Measurements from ENCODE around the gene PLCL2. TPM values are rescaled to one million over a fixed set of nuclear protein-coding genes. Genes with fewer than 3 reads are reported as not detected.

PLCL2 gene
- total and polyA plus RNA-seq, 4 donors: 1.5 to 16.5 (median 9.4) TPM

DNA sequence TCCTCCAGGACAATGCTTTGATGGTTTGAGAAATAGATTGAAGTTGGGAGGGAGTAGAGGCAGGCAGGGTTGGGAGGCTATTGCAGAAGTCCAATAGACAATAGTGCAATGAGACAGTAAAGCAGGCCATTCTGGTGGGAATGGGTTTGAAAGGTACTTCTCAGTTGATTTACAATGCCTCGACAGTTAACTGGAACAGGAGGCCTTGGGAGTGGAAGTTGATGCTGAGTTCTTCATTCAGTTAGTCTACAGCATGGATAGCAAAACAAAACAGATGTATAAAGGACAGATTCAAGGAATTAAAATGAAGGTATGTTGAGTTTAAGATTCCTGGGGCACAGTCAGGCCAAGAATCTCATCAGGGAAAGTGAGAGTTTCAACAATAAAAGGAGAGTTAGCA lies 6.8 kb upstream of the PLCL2 start:
- 98% methylated on average over 1 of the region's 1 CpG for WGBS
- Histone ChIP-seq H3K4me3 (ENCODE audit: low read depth in 1 of 3, low read length in 3 of 3) (no peak overlapping the region), H3K9me3 (ENCODE audit: control insufficient read depth in 4 of 4, low read length in 3 of 4) (no peaks in the 10 kb centered on the region), H3K27ac (ENCODE audit: low read depth in 1 of 2, low read length in 2 of 2) (no peak overlapping the region), H3K27me3 (ENCODE audit: control insufficient read depth in 4 of 4, insufficient read depth in 4 of 4, low read length in 3 of 4) (no peaks in the 10 kb centered on the region), H3K4me1 (ENCODE audit: control insufficient read depth in 4 of 4, insufficient read depth in 4 of 4, low read length in 3 of 4) (no peaks in the 10 kb centered on the region), H3K9ac (ENCODE audit: low read depth in 1 of 2, low read length in 2 of 2) (no peak overlapping the region), H3K36me3 (ENCODE audit: control insufficient read depth in 4 of 4, insufficient read depth in 3 of 4, low read depth in 1 of 4, low read length in 3 of 4) (no peaks in the 10 kb centered on the region)
- DNase-seq (ENCODE audit: low spot score): no peak
- TF ChIP-seq, protein P1, sequence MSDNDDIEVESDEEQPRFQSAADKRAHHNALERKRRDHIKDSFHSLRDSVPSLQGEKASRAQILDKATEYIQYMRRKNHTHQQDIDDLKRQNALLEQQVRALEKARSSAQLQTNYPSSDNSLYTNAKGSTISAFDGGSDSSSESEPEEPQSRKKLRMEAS (IDR thresholded peaks at IDR 0.05): no peak
- TF ChIP-seq GABPA (IDR thresholded peaks at IDR 0.05 in 1 of 2, conservative IDR thresholded peaks at IDR 0.05 in 1 of 2): no peak
- TF ChIP-seq SP1 (IDR thresholded peaks at IDR 0.05): no peak
- TF ChIP-seq, protein P2, sequence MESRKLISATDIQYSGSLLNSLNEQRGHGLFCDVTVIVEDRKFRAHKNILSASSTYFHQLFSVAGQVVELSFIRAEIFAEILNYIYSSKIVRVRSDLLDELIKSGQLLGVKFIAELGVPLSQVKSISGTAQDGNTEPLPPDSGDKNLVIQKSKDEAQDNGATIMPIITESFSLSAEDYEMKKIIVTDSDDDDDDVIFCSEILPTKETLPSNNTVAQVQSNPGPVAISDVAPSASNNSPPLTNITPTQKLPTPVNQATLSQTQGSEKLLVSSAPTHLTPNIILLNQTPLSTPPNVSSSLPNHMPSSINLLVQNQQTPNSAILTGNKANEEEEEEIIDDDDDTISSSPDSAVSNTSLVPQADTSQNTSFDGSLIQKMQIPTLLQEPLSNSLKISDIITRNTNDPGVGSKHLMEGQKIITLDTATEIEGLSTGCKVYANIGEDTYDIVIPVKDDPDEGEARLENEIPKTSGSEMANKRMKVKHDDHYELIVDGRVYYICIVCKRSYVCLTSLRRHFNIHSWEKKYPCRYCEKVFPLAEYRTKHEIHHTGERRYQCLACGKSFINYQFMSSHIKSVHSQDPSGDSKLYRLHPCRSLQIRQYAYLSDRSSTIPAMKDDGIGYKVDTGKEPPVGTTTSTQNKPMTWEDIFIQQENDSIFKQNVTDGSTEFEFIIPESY (IDR thresholded peaks at IDR 0.05): no peak
- no peak for TF ChIP-seq FOXA1 (IDR thresholded peaks at IDR 0.05)
- no peak for TF ChIP-seq TAF1 (conservative IDR thresholded peaks at IDR 0.05)
- no peak for TF ChIP-seq RXRA (IDR thresholded peaks at IDR 0.05)
- TF ChIP-seq NR2F2 (IDR thresholded peaks at IDR 0.05): no peak
- TF ChIP-seq, protein P3, sequence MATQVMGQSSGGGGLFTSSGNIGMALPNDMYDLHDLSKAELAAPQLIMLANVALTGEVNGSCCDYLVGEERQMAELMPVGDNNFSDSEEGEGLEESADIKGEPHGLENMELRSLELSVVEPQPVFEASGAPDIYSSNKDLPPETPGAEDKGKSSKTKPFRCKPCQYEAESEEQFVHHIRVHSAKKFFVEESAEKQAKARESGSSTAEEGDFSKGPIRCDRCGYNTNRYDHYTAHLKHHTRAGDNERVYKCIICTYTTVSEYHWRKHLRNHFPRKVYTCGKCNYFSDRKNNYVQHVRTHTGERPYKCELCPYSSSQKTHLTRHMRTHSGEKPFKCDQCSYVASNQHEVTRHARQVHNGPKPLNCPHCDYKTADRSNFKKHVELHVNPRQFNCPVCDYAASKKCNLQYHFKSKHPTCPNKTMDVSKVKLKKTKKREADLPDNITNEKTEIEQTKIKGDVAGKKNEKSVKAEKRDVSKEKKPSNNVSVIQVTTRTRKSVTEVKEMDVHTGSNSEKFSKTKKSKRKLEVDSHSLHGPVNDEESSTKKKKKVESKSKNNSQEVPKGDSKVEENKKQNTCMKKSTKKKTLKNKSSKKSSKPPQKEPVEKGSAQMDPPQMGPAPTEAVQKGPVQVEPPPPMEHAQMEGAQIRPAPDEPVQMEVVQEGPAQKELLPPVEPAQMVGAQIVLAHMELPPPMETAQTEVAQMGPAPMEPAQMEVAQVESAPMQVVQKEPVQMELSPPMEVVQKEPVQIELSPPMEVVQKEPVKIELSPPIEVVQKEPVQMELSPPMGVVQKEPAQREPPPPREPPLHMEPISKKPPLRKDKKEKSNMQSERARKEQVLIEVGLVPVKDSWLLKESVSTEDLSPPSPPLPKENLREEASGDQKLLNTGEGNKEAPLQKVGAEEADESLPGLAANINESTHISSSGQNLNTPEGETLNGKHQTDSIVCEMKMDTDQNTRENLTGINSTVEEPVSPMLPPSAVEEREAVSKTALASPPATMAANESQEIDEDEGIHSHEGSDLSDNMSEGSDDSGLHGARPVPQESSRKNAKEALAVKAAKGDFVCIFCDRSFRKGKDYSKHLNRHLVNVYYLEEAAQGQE (IDR thresholded peaks at IDR 0.05): no peak
- TF ChIP-seq RAD21 (IDR thresholded peaks at IDR 0.05): no peak

DNA sequence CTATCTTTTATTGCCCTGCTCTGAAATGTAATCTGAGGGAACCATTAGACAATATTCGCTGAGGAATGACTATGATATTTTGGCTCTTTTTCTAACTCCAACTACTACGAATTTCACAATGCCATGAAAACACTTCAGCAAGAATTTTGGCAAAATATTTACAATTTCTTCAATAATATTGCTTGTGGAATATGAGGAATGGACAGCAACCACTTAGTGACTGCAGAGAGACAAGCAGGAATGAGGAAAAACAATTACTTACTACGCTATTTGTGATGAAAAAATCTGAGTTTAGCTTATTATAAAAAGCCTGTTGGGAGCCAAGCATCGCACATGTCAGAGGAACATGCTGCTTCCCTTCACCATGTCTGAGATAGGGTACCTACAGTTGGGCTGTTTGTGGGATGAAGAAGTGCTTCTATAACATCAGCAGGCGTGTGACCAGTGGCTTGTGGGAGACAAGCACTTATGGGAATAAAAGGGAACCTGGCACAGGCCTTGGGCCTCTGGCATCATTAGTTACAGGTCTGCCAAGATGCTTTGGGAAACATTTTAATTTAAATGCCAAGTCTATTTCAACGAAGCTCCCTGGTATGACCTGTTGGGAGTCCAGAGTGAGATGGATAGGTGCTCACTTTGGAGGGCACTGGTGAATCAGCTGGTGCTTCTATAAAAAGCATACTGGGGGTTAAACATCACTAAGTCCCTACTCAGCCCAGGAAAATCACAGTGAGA lies 2.7 kb upstream of the PLCL2 start:
- Histone ChIP-seq H3K27me3 (ENCODE audit: control insufficient read depth in 4 of 4, insufficient read depth in 4 of 4, low read length in 3 of 4) (no peaks in the 10 kb centered on the region), H3K9ac (ENCODE audit: low read depth in 1 of 2, low read length in 2 of 2) (no peak overlapping the region), H3K9me3 (ENCODE audit: control insufficient read depth in 4 of 4, low read length in 3 of 4) (no peaks in the 10 kb centered on the region), H3K4me1 (ENCODE audit: control insufficient read depth in 4 of 4, insufficient read depth in 4 of 4, low read length in 3 of 4) (peaks cover 2 to 17% (median 8%) of the 10 kb centered on the region in 4 donors), H3K36me3 (ENCODE audit: control insufficient read depth in 4 of 4, insufficient read depth in 3 of 4, low read depth in 1 of 4, low read length in 3 of 4) (no peaks in the 10 kb centered on the region), H3K4me3 (ENCODE audit: low read depth in 1 of 3, low read length in 3 of 3) (no peak overlapping the region), H3K27ac (ENCODE audit: low read depth in 1 of 2, low read length in 2 of 2) (no peak overlapping the region)
- no peak for DNase-seq (ENCODE audit: low spot score)
- WGBS: 74% methylated on average over 6 of the region's 6 CpGs
- TF ChIP-seq, protein P1 (IDR thresholded peaks at IDR 0.05): no peak
- TF ChIP-seq FOXA1 (IDR thresholded peaks at IDR 0.05): no peak
- TF ChIP-seq, protein P4, sequence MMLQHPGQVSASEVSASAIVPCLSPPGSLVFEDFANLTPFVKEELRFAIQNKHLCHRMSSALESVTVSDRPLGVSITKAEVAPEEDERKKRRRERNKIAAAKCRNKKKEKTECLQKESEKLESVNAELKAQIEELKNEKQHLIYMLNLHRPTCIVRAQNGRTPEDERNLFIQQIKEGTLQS (IDR thresholded peaks at IDR 0.05): no peak
- no peak for TF ChIP-seq YY1 (IDR thresholded peaks at IDR 0.05)
- no peak for TF ChIP-seq JUND (IDR thresholded peaks at IDR 0.05)
- no peak for TF ChIP-seq HNF4G (IDR thresholded peaks at IDR 0.05)
- TF ChIP-seq HNF4A (conservative IDR thresholded peaks at IDR 0.05): no peak
- no peak for TF ChIP-seq GABPA (IDR thresholded peaks at IDR 0.05 in 1 of 2, conservative IDR thresholded peaks at IDR 0.05 in 1 of 2)
- TF ChIP-seq EGR1 (IDR thresholded peaks at IDR 0.05; ENCODE audit: low read depth in 2 of 2): no peak
- no peak for TF ChIP-seq NR2F2 (IDR thresholded peaks at IDR 0.05)
- TF ChIP-seq, protein P5, sequence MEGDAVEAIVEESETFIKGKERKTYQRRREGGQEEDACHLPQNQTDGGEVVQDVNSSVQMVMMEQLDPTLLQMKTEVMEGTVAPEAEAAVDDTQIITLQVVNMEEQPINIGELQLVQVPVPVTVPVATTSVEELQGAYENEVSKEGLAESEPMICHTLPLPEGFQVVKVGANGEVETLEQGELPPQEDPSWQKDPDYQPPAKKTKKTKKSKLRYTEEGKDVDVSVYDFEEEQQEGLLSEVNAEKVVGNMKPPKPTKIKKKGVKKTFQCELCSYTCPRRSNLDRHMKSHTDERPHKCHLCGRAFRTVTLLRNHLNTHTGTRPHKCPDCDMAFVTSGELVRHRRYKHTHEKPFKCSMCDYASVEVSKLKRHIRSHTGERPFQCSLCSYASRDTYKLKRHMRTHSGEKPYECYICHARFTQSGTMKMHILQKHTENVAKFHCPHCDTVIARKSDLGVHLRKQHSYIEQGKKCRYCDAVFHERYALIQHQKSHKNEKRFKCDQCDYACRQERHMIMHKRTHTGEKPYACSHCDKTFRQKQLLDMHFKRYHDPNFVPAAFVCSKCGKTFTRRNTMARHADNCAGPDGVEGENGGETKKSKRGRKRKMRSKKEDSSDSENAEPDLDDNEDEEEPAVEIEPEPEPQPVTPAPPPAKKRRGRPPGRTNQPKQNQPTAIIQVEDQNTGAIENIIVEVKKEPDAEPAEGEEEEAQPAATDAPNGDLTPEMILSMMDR (IDR thresholded peaks at IDR 0.05; ENCODE audit: low read depth, low read length, missing input control): no peak
- TF ChIP-seq RAD21 (IDR thresholded peaks at IDR 0.05): no peak
- no peak for TF ChIP-seq SP1 (IDR thresholded peaks at IDR 0.05)
- no peak for TF ChIP-seq TAF1 (conservative IDR thresholded peaks at IDR 0.05)
- TF ChIP-seq, protein P3 (IDR thresholded peaks at IDR 0.05): no peak
